HEK293 (cell line): ENCODE results near the gene WLS.

Source experiments
- BCL11B ChIP-seq: fragments of 450-650 bp; formaldehyde crosslinking; IDR thresholded peaks from 2 replicates; pipeline ENCODE4 v1.5.1; 2016; ENCODE audit warnings: low read depth, missing biosample characterization, missing genetic modification characterization
- GLI2 ChIP-seq: fragments of 450-650 bp; formaldehyde crosslinking; IDR thresholded peaks from 2 replicates; pipeline ENCODE4; 2017; ENCODE audit warnings: missing biosample characterization, missing genetic modification characterization, low read depth, borderline replicate concordance
- GLIS2 ChIP-seq: fragments of 450-650 bp; formaldehyde crosslinking; IDR thresholded peaks from 2 replicates; pipeline ENCODE4 v1.5.1; 2016; ENCODE audit warnings: missing biosample characterization, missing genetic modification characterization
- INSM2 ChIP-seq: fragments of 450-650 bp; formaldehyde crosslinking; IDR thresholded peaks from 2 replicates; pipeline ENCODE4 v1.5.1; 2016; ENCODE audit warnings: missing biosample characterization, missing genetic modification characterization
- MYNN ChIP-seq: fragments of 450-650 bp; formaldehyde crosslinking; IDR thresholded peaks from 2 replicates; pipeline ENCODE4 v1.5.1; 2016; ENCODE audit warnings: missing biosample characterization, missing genetic modification characterization, borderline replicate concordance
- PRDM1 ChIP-seq: fragments of 450-650 bp; formaldehyde crosslinking; IDR thresholded peaks from 2 replicates; pipeline ENCODE4; 2016; ENCODE audit warnings: missing biosample characterization, missing genetic modification characterization
- PRDM4 ChIP-seq: fragments of 450-650 bp; formaldehyde crosslinking; IDR thresholded peaks from 2 replicates; pipeline ENCODE4 v1.5.1; 2017; ENCODE audit warnings: missing biosample characterization, missing genetic modification characterization
- RBAK ChIP-seq: fragments of 450-650 bp; formaldehyde crosslinking; IDR thresholded peaks from 2 replicates; pipeline ENCODE4 v1.5.1; 2016; ENCODE audit warnings: missing biosample characterization, missing genetic modification characterization
- TCF7L2 ChIP-seq: IDR thresholded peaks from 2 replicates; pipeline ENCODE4 v1.6.1; 2011; ENCODE audit warnings: low read depth, mild to moderate bottlenecking, inconsistent platforms, low read length, moderate library complexity, borderline replicate concordance
- YY1 ChIP-seq: fragments of 450-650 bp; formaldehyde crosslinking; IDR thresholded peaks from 2 replicates; pipeline ENCODE4 v1.5.1; 2018; ENCODE audit warnings: missing biosample characterization, missing genetic modification characterization
- ZBTB17 ChIP-seq: fragments of 450-650 bp; formaldehyde crosslinking; IDR thresholded peaks from 2 replicates; pipeline ENCODE4 v1.5.1; 2016; ENCODE audit warnings: missing biosample characterization, missing genetic modification characterization
- ZNF114 ChIP-seq: fragments of 450-650 bp; formaldehyde crosslinking; IDR thresholded peaks from 2 replicates; pipeline ENCODE4 v1.5.0; 2017; ENCODE audit warnings: missing biosample characterization, missing genetic modification characterization
- ZNF132 ChIP-seq: fragments of 450-650 bp; formaldehyde crosslinking; IDR thresholded peaks from 2 replicates; pipeline ENCODE4 v1.5.1; 2017; ENCODE audit warnings: missing biosample characterization, missing genetic modification characterization, borderline replicate concordance
- ZNF133 ChIP-seq: fragments of 450-650 bp; formaldehyde crosslinking; IDR thresholded peaks from 2 replicates; pipeline ENCODE4 v1.5.1; 2016; ENCODE audit warnings: missing biosample characterization, missing genetic modification characterization
- ZNF2 ChIP-seq: fragments of 450-650 bp; formaldehyde crosslinking; IDR thresholded peaks from 2 replicates; pipeline ENCODE4 v1.5.1; 2016; ENCODE audit warnings: missing biosample characterization, missing genetic modification characterization
- ZNF221 ChIP-seq: fragments of 450-650 bp; formaldehyde crosslinking; IDR thresholded peaks from 2 replicates; pipeline ENCODE4 v1.5.1; 2017; ENCODE audit warnings: missing biosample characterization, missing genetic modification characterization, borderline replicate concordance
- ZNF341 ChIP-seq: fragments of 450-650 bp; formaldehyde crosslinking; IDR thresholded peaks from 2 replicates; pipeline ENCODE4; 2016; ENCODE audit warnings: low read depth, missing biosample characterization, missing genetic modification characterization
- ZNF513 ChIP-seq: fragments of 450-650 bp; IDR thresholded peaks from 2 replicates; pipeline ENCODE4 v1.5.1; 2018; ENCODE audit warnings: missing biosample characterization, missing genetic modification characterization
- ZNF544 ChIP-seq: fragments of 450-650 bp; formaldehyde crosslinking; IDR thresholded peaks from 2 replicates; pipeline ENCODE4 v1.5.0; 2017; ENCODE audit warnings: missing biosample characterization, missing genetic modification characterization
- ZNF600 ChIP-seq: fragments of 450-650 bp; formaldehyde crosslinking; IDR thresholded peaks from 2 replicates; pipeline ENCODE4 v1.5.1; 2016; ENCODE audit warnings: missing biosample characterization, missing genetic modification characterization
- ZNF610 ChIP-seq: fragments of 450-650 bp; formaldehyde crosslinking; IDR thresholded peaks from 2 replicates; pipeline ENCODE4 v1.5.1; 2016; ENCODE audit warnings: missing biosample characterization, missing genetic modification characterization, borderline replicate concordance
- ZNF623 ChIP-seq: fragments of 450-650 bp; formaldehyde crosslinking; IDR thresholded peaks from 2 replicates; pipeline ENCODE4 v1.5.1; 2016; ENCODE audit warnings: missing biosample characterization, missing genetic modification characterization
- ZNF692 ChIP-seq: fragments of 450-650 bp; formaldehyde crosslinking; IDR thresholded peaks from 2 replicates; pipeline ENCODE4 v1.5.1; 2016; ENCODE audit warnings: missing biosample characterization, missing genetic modification characterization
- ZNF791 ChIP-seq: fragments of 450-650 bp; formaldehyde crosslinking; IDR thresholded peaks from 2 replicates; pipeline ENCODE4 v1.5.1; 2016; ENCODE audit warnings: missing biosample characterization, missing genetic modification characterization
- ZNF792 ChIP-seq: fragments of 450-650 bp; formaldehyde crosslinking; IDR thresholded peaks from 2 replicates; pipeline ENCODE4 v1.5.1; 2016; ENCODE audit warnings: missing biosample characterization, missing genetic modification characterization
- TF ChIP-seq, protein P1 (sequence below): fragments of 450-650 bp; formaldehyde crosslinking; IDR thresholded peaks from 2 replicates; pipeline ENCODE4 v1.5.1; 2016; ENCODE audit warnings: missing biosample characterization, missing genetic modification characterization
- TF ChIP-seq, protein P2 (sequence below): fragments of 450-650 bp; formaldehyde crosslinking; IDR thresholded peaks from 2 replicates; pipeline ENCODE4 v1.5.1; 2017; ENCODE audit warnings: missing biosample characterization, mild to moderate bottlenecking, missing genetic modification characterization, moderate library complexity
- TF ChIP-seq, protein P3 (sequence below): fragments of 450-650 bp; formaldehyde crosslinking; IDR thresholded peaks from 2 replicates; pipeline ENCODE4 v1.5.1; 2016; ENCODE audit warnings: missing biosample characterization, missing genetic modification characterization

The WLS gene

DNA sequence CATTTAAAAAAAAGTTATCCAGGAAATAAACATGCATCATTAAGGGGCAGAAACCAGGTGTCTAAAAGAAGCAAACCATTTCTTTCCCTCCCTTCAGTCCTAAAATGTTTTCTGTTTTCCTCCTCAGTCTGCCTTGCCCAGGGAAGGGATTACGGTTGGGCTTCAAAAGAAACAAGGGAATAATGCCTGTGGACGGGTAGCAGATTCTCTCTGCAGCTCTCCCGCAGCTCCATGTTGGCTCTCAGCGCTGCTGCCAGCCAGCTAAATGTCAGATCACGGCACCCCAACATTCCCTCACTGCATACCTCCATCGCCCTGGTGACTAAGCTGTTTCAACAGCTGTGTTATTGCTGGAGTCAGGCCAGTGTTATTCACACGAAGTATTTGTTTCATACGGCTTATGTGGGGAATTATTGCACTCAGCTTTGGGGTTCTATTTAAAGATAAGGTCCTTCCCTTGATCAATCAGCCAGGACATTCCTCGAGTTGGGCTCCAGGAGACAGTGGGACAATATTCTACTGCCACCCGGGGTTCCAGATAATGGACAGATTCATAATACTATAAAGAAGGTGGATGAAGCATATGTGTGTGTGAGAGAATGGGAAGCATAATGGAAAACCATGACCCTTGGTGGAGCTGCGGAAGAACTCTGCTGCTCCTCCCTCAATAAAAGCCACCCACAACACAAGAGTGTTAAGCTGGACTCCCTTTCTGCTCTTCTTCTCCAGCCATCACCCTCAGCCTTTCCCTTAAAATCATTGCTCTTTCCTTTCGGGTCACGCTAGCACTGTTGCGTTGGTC, 58.2 kb downstream of the WLS start (continued):
- no peak for TF ChIP-seq ZNF544
- TF ChIP-seq ZNF132 (tag by site-specific recombination) = no peak
- no peak for TF ChIP-seq ZNF791
- TF ChIP-seq, protein P1, sequence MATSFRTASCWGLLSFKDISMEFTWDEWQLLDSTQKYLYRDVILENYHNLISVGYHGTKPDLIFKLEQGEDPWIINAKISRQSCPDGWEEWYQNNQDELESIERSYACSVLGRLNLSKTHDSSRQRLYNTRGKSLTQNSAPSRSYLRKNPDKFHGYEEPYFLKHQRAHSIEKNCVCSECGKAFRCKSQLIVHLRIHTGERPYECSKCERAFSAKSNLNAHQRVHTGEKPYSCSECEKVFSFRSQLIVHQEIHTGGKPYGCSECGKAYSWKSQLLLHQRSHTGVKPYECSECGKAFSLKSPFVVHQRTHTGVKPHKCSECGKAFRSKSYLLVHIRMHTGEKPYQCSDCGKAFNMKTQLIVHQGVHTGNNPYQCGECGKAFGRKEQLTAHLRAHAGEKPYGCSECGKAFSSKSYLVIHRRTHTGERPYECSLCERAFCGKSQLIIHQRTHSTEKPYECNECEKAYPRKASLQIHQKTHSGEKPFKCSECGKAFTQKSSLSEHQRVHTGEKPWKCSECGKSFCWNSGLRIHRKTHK = no peak
- no peak for TF ChIP-seq ZNF513 (tag by site-specific recombination)
- TF ChIP-seq, protein P2, sequence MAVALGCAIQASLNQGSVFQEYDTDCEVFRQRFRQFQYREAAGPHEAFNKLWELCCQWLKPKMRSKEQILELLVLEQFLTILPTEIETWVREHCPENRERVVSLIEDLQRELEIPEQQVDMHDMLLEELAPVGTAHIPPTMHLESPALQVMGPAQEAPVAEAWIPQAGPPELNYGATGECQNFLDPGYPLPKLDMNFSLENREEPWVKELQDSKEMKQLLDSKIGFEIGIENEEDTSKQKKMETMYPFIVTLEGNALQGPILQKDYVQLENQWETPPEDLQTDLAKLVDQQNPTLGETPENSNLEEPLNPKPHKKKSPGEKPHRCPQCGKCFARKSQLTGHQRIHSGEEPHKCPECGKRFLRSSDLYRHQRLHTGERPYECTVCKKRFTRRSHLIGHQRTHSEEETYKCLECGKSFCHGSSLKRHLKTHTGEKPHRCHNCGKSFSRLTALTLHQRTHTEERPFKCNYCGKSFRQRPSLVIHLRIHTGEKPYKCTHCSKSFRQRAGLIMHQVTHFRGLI (tag by site-specific recombination) = peak; percentile 96
- TF ChIP-seq ZNF133 (tag by site-specific recombination) = no peak
- TF ChIP-seq, protein P3, sequence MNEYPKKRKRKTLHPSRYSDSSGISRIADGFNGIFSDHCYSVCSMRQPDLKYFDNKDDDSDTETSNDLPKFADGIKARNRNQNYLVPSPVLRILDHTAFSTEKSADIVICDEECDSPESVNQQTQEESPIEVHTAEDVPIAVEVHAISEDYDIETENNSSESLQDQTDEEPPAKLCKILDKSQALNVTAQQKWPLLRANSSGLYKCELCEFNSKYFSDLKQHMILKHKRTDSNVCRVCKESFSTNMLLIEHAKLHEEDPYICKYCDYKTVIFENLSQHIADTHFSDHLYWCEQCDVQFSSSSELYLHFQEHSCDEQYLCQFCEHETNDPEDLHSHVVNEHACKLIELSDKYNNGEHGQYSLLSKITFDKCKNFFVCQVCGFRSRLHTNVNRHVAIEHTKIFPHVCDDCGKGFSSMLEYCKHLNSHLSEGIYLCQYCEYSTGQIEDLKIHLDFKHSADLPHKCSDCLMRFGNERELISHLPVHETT (tag by site-specific recombination) = no peak
- 0 out of 2 replicates have a peak, but pooled peaks have one; percentile 17 for TF ChIP-seq ZNF600 (tag by site-specific recombination)
- TF ChIP-seq MYNN (tag by site-specific recombination) = no peak
- TF ChIP-seq ZNF623 = no peak
- TF ChIP-seq ZBTB17 (tag by site-specific recombination) = no peak
- TF ChIP-seq ZNF341 (tag by site-specific recombination) = peak; percentile 29; the same call in 1 of the 2 replicates
- TF ChIP-seq GLI2 (tag by site-specific recombination) = no peak
- TF ChIP-seq YY1 = no peak
- 0 out of 2 replicates have a peak, but pooled peaks have one; percentile 32 for TF ChIP-seq PRDM4 (tag by site-specific recombination)
- peak; percentile 98 for TF ChIP-seq INSM2 (tag by site-specific recombination)
- no peak for TF ChIP-seq ZNF221 (tag by site-specific recombination)
- no peak for TF ChIP-seq ZNF114 (tag by site-specific recombination)
- TF ChIP-seq ZNF692 (tag by site-specific recombination) = peak; percentile 55
- no peak for TF ChIP-seq ZNF2 (tag by site-specific recombination)
- TF ChIP-seq BCL11B (tag by site-specific recombination) = no peak
- TF ChIP-seq TCF7L2 = no peak
- TF ChIP-seq PRDM1 (tag by site-specific recombination) = no peak
- no peak for TF ChIP-seq RBAK (tag by site-specific recombination)
- no peak for TF ChIP-seq ZNF792
- TF ChIP-seq GLIS2 (tag by site-specific recombination) = 0 out of 2 replicates have a peak, but pooled peaks have one; percentile 44
- no peak for TF ChIP-seq ZNF610 (tag by site-specific recombination)
